GM19035 (cell line): ENCODE results near the gene PRIMA1.

Source experiments
- ATAC-seq: cut with Tn5 transposase; IDR thresholded peaks from one replicate; pipeline ENCODE4 v1.9.1; 2021; ENCODE audit not compliant: unreplicated experiment

The PRIMA1 gene

GRCh38 chr14:93759719-93760307 lies 28.5 kb downstream of the PRIMA1 start:
- no peak for ATAC-seq

- ATAC-seq, result no peak
Observed at GRCh38 chr14:93757206-93757605, 31.1 kb downstream of the PRIMA1 start.

GRCh38 chr14:93753647-93754046 lies 34.6 kb downstream of the PRIMA1 start:
- ATAC-seq, result no peak

- ATAC-seq, result no peak
Observed at GRCh38 chr14:93752980-93753561, 35.2 kb downstream of the PRIMA1 start.

GRCh38 chr14:93751946-93752655 lies 36.2 kb downstream of the PRIMA1 start:
- ATAC-seq, result no peak

GRCh38 chr14:93749076-93749420 lies 39.2 kb downstream of the PRIMA1 start:
- ATAC-seq, result no peak

GRCh38 chr14:93748208-93749075 lies 39.8 kb downstream of the PRIMA1 start:
- no peak for ATAC-seq

GRCh38 chr14:93747560-93747959 lies 40.7 kb downstream of the PRIMA1 start:
- no peak for ATAC-seq

- ATAC-seq, result no peak
Observed at GRCh38 chr14:93747102-93747501, 41.2 kb downstream of the PRIMA1 start.

GRCh38 chr14:93745603-93746273 lies 42.5 kb downstream of the PRIMA1 start:
- no peak for ATAC-seq

- ATAC-seq, result no peak
Observed at GRCh38 chr14:93744876-93745275, 43.4 kb downstream of the PRIMA1 start.

- no peak for ATAC-seq
Observed at GRCh38 chr14:93744176-93744575, 44.1 kb downstream of the PRIMA1 start.

- ATAC-seq, result no peak
Observed at GRCh38 chr14:93743270-93744060, 44.8 kb downstream of the PRIMA1 start.

GRCh38 chr14:93742761-93743160 lies 45.5 kb downstream of the PRIMA1 start:
- no peak for ATAC-seq

GRCh38 chr14:93741556-93742230 lies 46.6 kb downstream of the PRIMA1 start:
- no peak for ATAC-seq

GRCh38 chr14:93737634-93738033 lies 50.7 kb downstream of the PRIMA1 start:
- ATAC-seq, result no peak

- no peak for ATAC-seq
Observed at GRCh38 chr14:93736378-93737014, 51.8 kb downstream of the PRIMA1 start.

- ATAC-seq, result no peak
Observed at GRCh38 chr14:93735206-93735605, 53.1 kb downstream of the PRIMA1 start.
